Liver (tissue), 9 donors: ENCODE measurements around the gene DAPK1. TPM values are rescaled to one million over a fixed set of nuclear protein-coding genes. Genes with fewer than 3 reads are reported as not detected.

Experiments
- DNase-seq: peaks from one replicate; pipeline ENCODE4 v3.0.0-alpha.2; 2017; ENCODE audit warnings: low spot score
- H3K27ac ChIP-seq, 2 donors: one replicate each; pipeline ENCODE4 v1.7.0; 2013; ENCODE audit warnings: inconsistent platforms in 2 of 2, low read length in 2 of 2, control low read depth in 1 of 2, low read depth in 1 of 2, mild to moderate bottlenecking in 1 of 2
- H3K27me3 ChIP-seq, 4 donors: one replicate each; pipeline versions ENCODE4 v1.6.1 to v1.7.0; 2013; ENCODE audit warnings: low read length in 3 of 4, inconsistent platforms in 1 of 4, mild to moderate bottlenecking in 1 of 4, moderate library complexity in 1 of 4; ENCODE audit not compliant: control insufficient read depth in 4 of 4, insufficient read depth in 4 of 4
- H3K36me3 ChIP-seq, 4 donors: one replicate each; pipeline versions ENCODE4 v1.6.1 to v1.7.0; 2013; ENCODE audit warnings: low read length in 3 of 4, mild to moderate bottlenecking in 3 of 4, low read depth in 1 of 4, moderate library complexity in 1 of 4; ENCODE audit not compliant: control insufficient read depth in 4 of 4, insufficient read depth in 3 of 4
- H3K4me1 ChIP-seq, 4 donors: one replicate each; pipeline versions ENCODE4 v1.6.1 to v1.7.0; 2013; ENCODE audit warnings: low read length in 3 of 4, mild to moderate bottlenecking in 3 of 4, moderate library complexity in 1 of 4; ENCODE audit not compliant: control insufficient read depth in 4 of 4, insufficient read depth in 4 of 4
- H3K4me3 ChIP-seq, 3 donors: one replicate each; pipeline versions ENCODE4 v1.6.1 to v1.7.0; 2013; ENCODE audit warnings: low read length in 3 of 3, control low read depth in 1 of 3, low read depth in 1 of 3, mild to moderate bottlenecking in 1 of 3
- H3K9ac ChIP-seq, 2 donors: one replicate each; pipeline ENCODE4 v1.7.0; 2013; ENCODE audit warnings: low read length in 2 of 2, mild to moderate bottlenecking in 2 of 2, moderate library complexity in 2 of 2, control low read depth in 1 of 2, low read depth in 1 of 2
- H3K9me3 ChIP-seq, 4 donors: one replicate each; pipeline versions ENCODE4 v1.6.1 to v1.7.0; 2013; ENCODE audit warnings: low read length in 3 of 4; ENCODE audit not compliant: control insufficient read depth in 4 of 4
- CTCF ChIP-seq: fragments of 150-350 bp; IDR thresholded peaks from 2 replicates; pipeline ENCODE4 v1.5.1; 2017; ENCODE audit warnings: improper control_type of control experiment, low read depth, low read length; ENCODE audit not compliant: missing input control
- FOXA1 ChIP-seq: IDR thresholded peaks from 2 replicates; pipeline ENCODE4 v1.6.1; 2016; ENCODE audit warnings: antibody characterized with exemption
- GABPA ChIP-seq, 2 donors: IDR thresholded peaks in 1 of 2; conservative IDR thresholded peaks in 1 of 2; 2 replicates each; pipeline ENCODE4 v1.6.1; 2016; ENCODE audit warnings: antibody characterized with exemption in 2 of 2, mild to moderate bottlenecking in 1 of 2, moderate library complexity in 1 of 2
- HNF4A ChIP-seq, 2 donors: conservative IDR thresholded peaks; 2 replicates each; pipeline ENCODE4 v1.6.1; 2016; ENCODE audit warnings: antibody characterized with exemption in 2 of 2, mild to moderate bottlenecking in 2 of 2
- HNF4G ChIP-seq: IDR thresholded peaks from 2 replicates; pipeline ENCODE4 v1.6.1; 2016; ENCODE audit warnings: antibody characterized with exemption
- JUND ChIP-seq, 2 donors: IDR thresholded peaks; 2 replicates each; pipeline ENCODE4 v1.6.1; 2016; ENCODE audit warnings: antibody characterized with exemption in 2 of 2
- MAX ChIP-seq: IDR thresholded peaks from 2 replicates; pipeline ENCODE4 v1.6.1; 2016; ENCODE audit warnings: antibody characterized with exemption
- NR2F2 ChIP-seq: IDR thresholded peaks from 2 replicates; pipeline ENCODE4 v1.6.1; 2016; ENCODE audit warnings: antibody characterized with exemption
- RAD21 ChIP-seq, 2 donors: IDR thresholded peaks; 2 replicates each; pipeline ENCODE4 v1.6.1; 2016; ENCODE audit warnings: antibody characterized with exemption in 2 of 2, mild to moderate bottlenecking in 2 of 2
- REST ChIP-seq: IDR thresholded peaks from 2 replicates; pipeline ENCODE4 v1.6.1; 2016; ENCODE audit warnings: antibody characterized with exemption, mild to moderate bottlenecking
- RXRA ChIP-seq, 2 donors: IDR thresholded peaks; 2 replicates each; pipeline ENCODE4 v1.6.1; 2017 to 2018; ENCODE audit warnings: antibody characterized with exemption in 2 of 2, mild to moderate bottlenecking in 1 of 2
- SP1 ChIP-seq: IDR thresholded peaks from 2 replicates; pipeline ENCODE4 v1.6.1; 2018; ENCODE audit warnings: antibody characterized with exemption, mild to moderate bottlenecking
- YY1 ChIP-seq: IDR thresholded peaks from 2 replicates; pipeline ENCODE4 v1.6.1; 2016; ENCODE audit warnings: antibody characterized with exemption, mild to moderate bottlenecking
- ZBTB33 ChIP-seq: IDR thresholded peaks from 2 replicates; pipeline ENCODE4 v1.6.1; 2016; ENCODE audit warnings: antibody characterized with exemption
- WGBS: extraction: QIAGEN DNeasy Blood & Tissue Kit; methylation state at CpG from one replicate; pipeline ENCODE4 v1.1.7; 2013; 5-methylcytosine and 5-hydroxymethylcytosine counted together
- polyA plus RNA-seq, 2 donors: library from polyadenylated mRNA; stranded (reverse) in 1 of 2; unstranded in 1 of 2; fragments of 200-250 nt in 1 of 2; fragments of >200 nt in 1 of 2; fragmentation: Nextera tagmentation in 1 of 2; extraction: Ambion mirVana in 1 of 2; gene quantifications; one replicate each; pipeline versions ENCODE4 v1.2.1 to v1.2.3, GENCODE V29; 2013 to 2015
- total RNA-seq, 2 donors: library from RNA; depleted of rRNA; stranded (reverse); fragments of >200 nt; gene quantifications; one replicate each; pipeline ENCODE4 v1.2.3, GENCODE V29; 2014
- donor health status: healthy.
- donor health status: healthy.
- donor health status: healthy.
- donor health status: healthy.
- donor health status: healthy.

DAPK1 gene
- total and polyA plus RNA-seq, 4 donors, result 14.0 to 40.8 (median 21.8) TPM

GRCh38 chr9:87672586-87672985 is 174.9 kb downstream of the DAPK1 start (continued):
- TF ChIP-seq RXRA (IDR thresholded peaks at IDR 0.05), result no peak

- peak; percentile 36 for DNase-seq
- TF ChIP-seq FOXA1 (no peak), JUND (IDR thresholded peaks at IDR 0.05) (no peak), RXRA (IDR thresholded peaks at IDR 0.05) (no peak), GABPA (IDR thresholded peaks at IDR 0.05 in 1 of 2, conservative IDR thresholded peaks at IDR 0.05 in 1 of 2) (no peak), MAX (no peak), CTCF (no peak), HNF4G (no peak)
- WGBS, result 92% methylated on average over 9 of the region's 9 CpGs
- Histone ChIP-seq H3K27ac (no peak overlapping the region), H3K4me3 (no peak overlapping the region), H3K27me3 (no peaks in the 10 kb centered on the region), H3K9ac (no peak overlapping the region), H3K9me3 (no peaks in the 10 kb centered on the region), H3K36me3 (peaks cover 0 to 27% (median 6%) of the 10 kb centered on the region in 4 donors), H3K4me1 (peaks cover 0 to 12% (median 4%) of the 10 kb centered on the region in 4 donors)
Measured at GRCh38 chr9:87673446-87674120, 175.9 kb downstream of the DAPK1 start.

GRCh38 chr9:87674565-87675299 is 177.1 kb downstream of the DAPK1 start:
- DNase-seq, result peak; percentile 65
- Histone ChIP-seq H3K4me3 (no peak overlapping the region), H3K27ac (no peak overlapping the region), H3K36me3 (peaks cover 0 to 25% (median 3%) of the 10 kb centered on the region in 4 donors), H3K4me1 (peaks cover 0 to 12% (median 4%) of the 10 kb centered on the region in 4 donors), H3K9ac (no peak overlapping the region), H3K27me3 (no peaks in the 10 kb centered on the region), H3K9me3 (no peaks in the 10 kb centered on the region)
- TF ChIP-seq HNF4G, result no peak
- TF ChIP-seq YY1, result no peak
- no peak for TF ChIP-seq JUND (IDR thresholded peaks at IDR 0.05)
- no peak for TF ChIP-seq CTCF
- no peak for TF ChIP-seq HNF4A (conservative IDR thresholded peaks at IDR 0.05)
- TF ChIP-seq GABPA (IDR thresholded peaks at IDR 0.05 in 1 of 2, conservative IDR thresholded peaks at IDR 0.05 in 1 of 2), result no peak
- TF ChIP-seq NR2F2, result no peak
- no peak for TF ChIP-seq RAD21 (IDR thresholded peaks at IDR 0.05)
- TF ChIP-seq ZBTB33, result no peak
- TF ChIP-seq FOXA1, result no peak
- no peak for TF ChIP-seq REST
- TF ChIP-seq SP1, result no peak
- WGBS, result 69% methylated on average over 6 of the region's 6 CpGs
